Left ventricle myocardium superior (tissue), 1 donor: ENCODE data around the gene OR5T3. TPM values are rescaled to one million over a fixed set of nuclear protein-coding genes. Genes with fewer than 3 reads are reported as not detected.
"Not testable (repeated sequence)": the region's sequence is repeated elsewhere in the genome, so short reads cannot be mapped to it uniquely, and the experiment has no call there.

ENCODE experiments used
- ATAC-seq: fragments of 200-7000 bp; cut with Tn5 transposase; one replicate; pipeline ENCODE4 v1.9.1; 2020; ENCODE audit warnings: mild to moderate bottlenecking, moderate library complexity
- DNase-seq: peaks from one replicate; pipeline ENCODE4 v3.0.0-alpha.2; 2020
- intact Hi-C: fragments of 100-400 bp; cut with micrococcal nuclease; formaldehyde crosslinking; loops from one replicate; pipeline ENCODE4 v1.11.0; 2022
- long read RNA-seq: library from polyadenylated mRNA; unstranded; transcript quantifications from one replicate; pipeline ENCODE4 v2.0.0, GENCODE V29; 2021
- total RNA-seq: library from RNA; stranded (reverse); fragmentation: NEBNext Ultra II Directional; extraction: Animal tissue kit (Norgen Biotek cat#: 25700); gene quantifications from one replicate; pipeline ENCODE4 v1.2.1, GENCODE V29; 2021
- donor health status: DM: no; HTN: yes; CAD: no; lungs with severe emphysema.

The OR5T3 gene
- total RNA-seq = not detected
- long read RNA-seq = 0 reads

DNA sequence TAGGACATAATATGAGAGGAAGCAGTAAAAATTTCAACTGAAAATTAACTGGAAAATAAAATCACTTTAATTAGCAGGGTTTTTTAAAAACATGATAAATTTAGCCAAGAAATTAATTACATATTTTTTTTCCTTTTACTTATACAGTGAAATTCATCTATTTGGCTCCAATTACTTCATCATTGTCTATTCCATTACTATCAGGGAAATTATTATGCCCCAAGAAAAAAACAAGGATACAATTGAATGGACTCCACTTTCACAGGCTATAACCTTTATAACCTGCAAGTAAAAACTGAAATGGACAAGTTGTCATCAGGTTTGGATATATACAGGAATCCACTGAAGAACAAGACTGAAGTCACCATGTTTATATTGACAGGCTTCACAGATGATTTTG, at the start of gene OR5T3:
OR5T3 (plus strand) TSS at position 301 of the 400 bp plus-strand sequence; CDS start at position 301, 0 bp downstream.
- ATAC-seq = no peak
- intact Hi-C loops = no loop called here
- DNase-seq = no peak

- ATAC-seq (no peak), DNase-seq (no peak)
- intact Hi-C loops = no loop called here
Measured at GRCh38 chr11:56207790-56208189, 44.3 kb upstream of the OR5T3 start.

GRCh38 chr11:56214537-56214936, 37.5 kb upstream of the OR5T3 start:
- intact Hi-C loops = no loop called here
- ATAC-seq = no peak
- no peak for DNase-seq

DNA sequence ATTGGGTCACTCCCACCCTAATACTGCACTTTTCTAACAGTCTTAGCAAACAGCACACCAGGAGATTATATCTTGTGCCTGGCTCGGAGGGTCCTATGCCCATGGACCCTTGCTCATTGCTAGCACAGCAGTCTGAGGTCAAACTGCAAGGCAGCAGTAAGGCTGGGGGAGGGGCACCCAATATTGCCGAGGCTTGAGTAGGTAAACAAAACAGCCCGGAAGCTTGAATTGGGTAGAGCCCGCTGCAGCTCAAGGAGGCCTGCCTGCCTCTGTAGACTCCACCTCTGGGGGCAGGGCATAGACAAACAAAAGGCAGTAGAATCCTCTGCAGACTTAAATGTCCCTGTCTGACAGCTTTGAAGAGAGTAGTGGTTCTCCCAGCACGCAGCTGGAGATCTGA, 32.3 kb upstream of the OR5T3 start:
- DNase-seq, ATAC-seq, intact Hi-C loops: not testable (repeated sequence)

- DNase-seq (no peak), ATAC-seq (no peak)
- intact Hi-C loops = no loop called here
Measured at GRCh38 chr11:56234155-56234554, 17.9 kb upstream of the OR5T3 start, which contains the start of gene OR5T2. TSS of gene OR5T2 (minus strand) at chr11:56234255. CDS start at chr11:56233062, 1,193 bp downstream.

GRCh38 chr11:56271092-56271491, 19.0 kb downstream of the OR5T3 start:
- intact Hi-C loops = no loop called here
- ATAC-seq (no peak), DNase-seq (no peak)

DNA sequence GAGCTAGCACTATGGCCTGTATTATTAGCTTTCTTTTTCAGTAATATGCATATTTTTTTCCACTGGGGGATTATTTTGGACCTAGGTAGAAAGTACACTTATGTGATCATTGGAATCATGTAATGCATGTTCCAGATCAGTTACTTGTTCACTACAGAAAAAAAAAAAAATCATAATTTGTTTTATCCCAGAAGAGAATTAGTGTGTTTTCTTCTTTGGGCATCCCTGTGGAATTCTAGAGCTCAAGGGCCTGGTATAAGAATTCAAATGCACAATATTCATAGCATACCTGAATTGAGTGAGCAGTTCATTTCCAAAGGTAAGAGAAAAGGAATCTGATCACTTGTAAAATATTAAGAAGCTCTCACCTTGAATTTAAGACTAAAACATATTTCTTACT, 21.8 kb downstream of the OR5T3 start, which contains the start of gene OR5T1:
OR5T1 (plus strand) TSS at position 301 of the 400 bp plus-strand sequence. CDS start 1,485 bp downstream, outside the sequence.
- DNase-seq (no peak), ATAC-seq (no peak)
- intact Hi-C loops = no loop called here

- ATAC-seq (no peak), DNase-seq (no peak)
- intact Hi-C loops = no loop called here
Measured at GRCh38 chr11:56292154-56292553, 40.1 kb downstream of the OR5T3 start, which contains the start of gene OR8H1. TSS of gene OR8H1 (minus strand) at chr11:56292254. CDS start at chr11:56291062, 1,192 bp downstream.

DNA sequence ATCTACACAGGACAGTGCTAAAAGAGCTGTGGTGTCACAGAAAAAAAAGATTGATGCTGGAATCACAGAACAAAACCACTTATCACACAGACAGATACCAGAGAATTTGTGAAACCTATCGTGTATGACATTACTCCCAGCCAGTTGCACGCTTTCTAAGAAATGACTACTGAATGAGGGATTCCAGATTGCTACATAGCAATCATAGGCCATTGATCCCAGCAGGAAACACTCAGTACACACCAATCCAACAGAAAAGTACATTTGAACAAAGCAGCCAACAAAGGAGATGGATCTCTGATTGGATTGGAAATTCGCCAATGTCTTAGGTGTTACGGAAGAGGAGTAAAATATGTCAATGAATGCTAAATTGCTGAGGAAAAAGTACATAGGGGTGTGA, 44.8 kb downstream of the OR5T3 start:
- intact Hi-C loops = no loop called here
- ATAC-seq = no peak
- no peak for DNase-seq

Other genes with a start within 250 kb of the OR5T3 start
- not detected for gene OR5AS1, start 224.6 kb upstream of the OR5T3 start, total RNA-seq
- not detected for gene OR8I2, start 158.9 kb upstream of the OR5T3 start, total RNA-seq
- gene OR8H2, start 148.6 kb upstream of the OR5T3 start, total RNA-seq = not detected
- not detected for gene OR8H3, start 129.9 kb upstream of the OR5T3 start, total RNA-seq
- gene OR8J3, start 112.1 kb upstream of the OR5T3 start, total RNA-seq = not detected
- gene OR8K5, start 91.9 kb upstream of the OR5T3 start, total RNA-seq = not detected
- gene OR5J2, start 75.6 kb upstream of the OR5T3 start, total RNA-seq = not detected
- not detected for gene OR5T2, start 18.0 kb upstream of the OR5T3 start, total RNA-seq
- not detected for gene OR5T1, start 21.9 kb downstream of the OR5T3 start, total RNA-seq
- gene OR8H1, start 40.0 kb downstream of the OR5T3 start, total RNA-seq = not detected
- gene OR8K3, start 62.9 kb downstream of the OR5T3 start, total RNA-seq = not detected
- gene OR8K1, start 93.8 kb downstream of the OR5T3 start, total RNA-seq = not detected
- not detected for gene OR8J1, start 102.0 kb downstream of the OR5T3 start, total RNA-seq
- gene OR8U1, start 123.4 kb downstream of the OR5T3 start, total RNA-seq = not detected
- gene OR5AL1, start 160.4 kb downstream of the OR5T3 start, total RNA-seq = not detected
- gene OR5M3, start 221.1 kb downstream of the OR5T3 start, total RNA-seq = not detected
- not detected for gene OR5M8, start 239.1 kb downstream of the OR5T3 start, total RNA-seq